Measurements from ENCODE around the gene BTN2A1. TPM values are rescaled to one million over a fixed set of nuclear protein-coding genes. Genes with fewer than 3 reads are reported as not detected.

BTN2A1 gene
- polyA plus RNA-seq, 1 experiment = 34.7 TPM

GRCh38 chr6:26464014-26464413 is 6.3 kb downstream of the BTN2A1 start:
- peaks cover 34% of the 10 kb centered on the region for H3K36me3 ChIP-seq (ENCODE audit: control insufficient read depth, insufficient read depth, low read length)
- TF ChIP-seq CTCF (IDR thresholded peaks at IDR 0.05; ENCODE audit: insufficient read depth, low read depth, low read length) = no peak
- no peak overlapping the region for H3K4me3 ChIP-seq (ENCODE audit: low read depth, low read length)
- ChIA-PET POLR2A (no interaction called here), CTCF (no interaction called here)
- DNase-seq (ENCODE audit: low read depth) = no peak
- H3K27me3 ChIP-seq (ENCODE audit: control insufficient read depth, insufficient read depth, low read length) = no peaks in the 10 kb centered on the region

GRCh38 chr6:26464416-26465131 is 6.8 kb downstream of the BTN2A1 start:
- ChIA-PET CTCF (no interaction called here), POLR2A (no interaction called here)
- no peak for DNase-seq (ENCODE audit: low read depth)
- H3K36me3 ChIP-seq (ENCODE audit: control insufficient read depth, insufficient read depth, low read length) = peaks cover 34% of the 10 kb centered on the region
- H3K4me3 ChIP-seq (ENCODE audit: low read depth, low read length) = no peak overlapping the region
- no peak for TF ChIP-seq CTCF (IDR thresholded peaks at IDR 0.05; ENCODE audit: insufficient read depth, low read depth, low read length)
- H3K27me3 ChIP-seq (ENCODE audit: control insufficient read depth, insufficient read depth, low read length) = no peaks in the 10 kb centered on the region

- ChIA-PET POLR2A (no interaction called here), CTCF (no interaction called here)
- H3K4me3 ChIP-seq (ENCODE audit: low read depth, low read length) = no peak overlapping the region
- no peaks in the 10 kb centered on the region for H3K27me3 ChIP-seq (ENCODE audit: control insufficient read depth, insufficient read depth, low read length)
- no peak for DNase-seq (ENCODE audit: low read depth)
- no peak for TF ChIP-seq CTCF (IDR thresholded peaks at IDR 0.05; ENCODE audit: insufficient read depth, low read depth, low read length)
- peaks cover 30% of the 10 kb centered on the region for H3K36me3 ChIP-seq (ENCODE audit: control insufficient read depth, insufficient read depth, low read length)
Observed at GRCh38 chr6:26465776-26466175, 8.0 kb downstream of the BTN2A1 start.

GRCh38 chr6:26468829-26469228 is 11.1 kb downstream of the BTN2A1 start:
- no peak overlapping the region for H3K4me3 ChIP-seq (ENCODE audit: low read depth, low read length)
- peaks cover 24% of the 10 kb centered on the region for H3K36me3 ChIP-seq (ENCODE audit: control insufficient read depth, insufficient read depth, low read length)
- H3K27me3 ChIP-seq (ENCODE audit: control insufficient read depth, insufficient read depth, low read length) = no peaks in the 10 kb centered on the region
- DNase-seq (ENCODE audit: low read depth) = no peak
- CTCF ChIA-PET = no interaction called here
- TF ChIP-seq CTCF (IDR thresholded peaks at IDR 0.05; ENCODE audit: insufficient read depth, low read depth, low read length) = no peak
- POLR2A ChIA-PET = no interaction called here

GRCh38 chr6:26470643-26471042 is 12.9 kb downstream of the BTN2A1 start:
- POLR2A ChIA-PET = no interaction called here
- CTCF ChIA-PET = no interaction called here

More at GRCh38 chr6:26470643-26471042, 12.9 kb downstream of the BTN2A1 start:
- no peak for TF ChIP-seq CTCF (IDR thresholded peaks at IDR 0.05; ENCODE audit: insufficient read depth, low read depth, low read length)
- Histone ChIP-seq H3K36me3 (ENCODE audit: control insufficient read depth, insufficient read depth, low read length) (peaks cover 10% of the 10 kb centered on the region), H3K4me3 (ENCODE audit: low read depth, low read length) (no peak overlapping the region), H3K27me3 (ENCODE audit: control insufficient read depth, insufficient read depth, low read length) (no peaks in the 10 kb centered on the region)
- no peak for DNase-seq (ENCODE audit: low read depth)

Measured in BJ (cell line).